HCT116 (cell line): Measurements from ENCODE around the gene CYP24A1. TPM values are rescaled to one million over a fixed set of nuclear protein-coding genes. Genes with fewer than 3 reads are reported as not detected.
A peak's percentile ranks its signal among the peaks of the same experiment; 100 is the strongest.

Source experiments
- ATAC-seq: fragments of 200-7000 bp; cut with Tn5 transposase; 2 replicates; pipeline ENCODE4 v1.9.1; 2020; ENCODE audit warnings: mild to moderate bottlenecking, moderate library complexity
- BruUV-seq: library from RNA; stranded (reverse); fragments of 400-500 nt; replicated peaks from 2 replicates; lab custom pipeline; 2021; lab: Mats Ljungman, UMichigan
- CTCF ChIA-PET: fragments of 300-600 bp; sonication (Branson Sonifier 250); formaldehyde crosslinking; loops from one replicate; lab custom pipeline; 2021; ENCODE audit warnings: antibody characterized with exemption; lab: Charles Lee
- POLR2A ChIA-PET: fragments of 300-600, 350-600 bp; sonication (Branson Sonifier 250); formaldehyde crosslinking; loops from one replicate; lab custom pipeline; 2021; ENCODE audit warnings: antibody characterized with exemption; lab: Charles Lee
- RAD21 ChIA-PET, 2 experiments: fragments of 300-600 bp; sonication (Branson Sonifier 250); formaldehyde crosslinking; loops; one replicate each; lab custom pipeline; 2023; ENCODE audit warnings: low total read pairs in 2 of 2; ENCODE audit not compliant: uncharacterized antibody in 2 of 2, unreplicated experiment in 2 of 2, low non-redundant PET in 1 of 2; lab: Charles Lee
- DNase-seq: peaks from one replicate; pipeline ENCODE4 v3.0.0-alpha.2; 2010; ENCODE audit warnings: low read depth, low spot score
- H2AFZ ChIP-seq: fragments of 200-600 bp; shearing (Covaris generic), sonication (generic); 2 replicates; pipeline ENCODE4 v1.6.1; 2017; ENCODE audit warnings: low read depth, mixed run types, mixed read lengths, antibody characterized with exemption, low read length; ENCODE audit not compliant: poor library complexity, severe bottlenecking
- H3K27ac ChIP-seq: 2 replicates; pipeline ENCODE4 v1.5.1; 2012; ENCODE audit warnings: low read depth, low read length
- H3K27me3 ChIP-seq: fragments of 200-600 bp; sonication (generic); 2 replicates; pipeline ENCODE4 v1.6.1; 2016; ENCODE audit warnings: mixed run types, low read length, mixed read lengths; ENCODE audit not compliant: insufficient read depth
- H3K36me3 ChIP-seq, 2 experiments: fragments of 200-500 bp in 1 of 2; fragments of 200-600 bp in 1 of 2; sonication (Bioruptor generic) in 1 of 2; sonication (generic) in 1 of 2; 2 replicates each; pipeline versions ENCODE4 v1.5.1 to v1.6.1; 2014 to 2016; ENCODE audit warnings: low read length in 2 of 2, inconsistent platforms in 1 of 2, mixed read lengths in 1 of 2, mixed run types in 1 of 2; ENCODE audit not compliant: insufficient read depth in 2 of 2, control insufficient read depth in 1 of 2
- H3K4me1 ChIP-seq, 2 experiments: fragments of 200-600 bp in 1 of 2; sonication (generic) in 1 of 2; 2 replicates each; pipeline versions ENCODE4 v1.5.1 to v1.6.1; 2012 to 2017; ENCODE audit warnings: low read length in 2 of 2, inconsistent platforms in 1 of 2, mild to moderate bottlenecking in 1 of 2, mixed read lengths in 1 of 2, mixed run types in 1 of 2, moderate library complexity in 1 of 2; ENCODE audit not compliant: insufficient read depth in 2 of 2, control insufficient read depth in 1 of 2
- H3K4me2 ChIP-seq: fragments of 200-600 bp; sonication (generic); 2 replicates; pipeline ENCODE4 v1.6.1; 2017; ENCODE audit warnings: mixed run types, low read length, mixed read lengths
- H3K4me3 ChIP-seq, 2 experiments: fragments of 200-600 bp in 1 of 2; sonication (generic) in 1 of 2; replicated peaks in 1 of 2; 2 replicates each; pipeline ENCODE4 v1.5.1; 2011 to 2016; ENCODE audit warnings: low read length in 2 of 2, control low read depth in 1 of 2, low read depth in 1 of 2, mild to moderate bottlenecking in 1 of 2, mixed read lengths in 1 of 2, mixed run types in 1 of 2
- H3K79me2 ChIP-seq: fragments of 200-600 bp; sonication (generic); 2 replicates; pipeline ENCODE4 v1.6.1; 2017; ENCODE audit warnings: mild to moderate bottlenecking, mixed run types, low read length, moderate library complexity, mixed read lengths; ENCODE audit not compliant: insufficient read depth
- H3K9ac ChIP-seq: fragments of 200-600 bp; sonication (generic); 2 replicates; pipeline ENCODE4 v1.6.1; 2016; ENCODE audit warnings: low read length, mixed read lengths
- H3K9me2 ChIP-seq: fragments of 200-600 bp; sonication (generic), shearing (Covaris generic); 2 replicates; pipeline ENCODE4 v1.6.1; 2017; ENCODE audit warnings: mixed run types, mild to moderate bottlenecking, moderate library complexity; ENCODE audit not compliant: insufficient read depth
- H3K9me3 ChIP-seq, 2 experiments: fragments of 200-500 bp in 1 of 2; fragments of 200-600 bp in 1 of 2; sonication (Bioruptor generic) in 1 of 2; sonication (generic) in 1 of 2; 2 replicates each; pipeline ENCODE4 v1.6.1; 2014 to 2017; ENCODE audit warnings: low read length in 2 of 2, mixed read lengths in 2 of 2, inconsistent platforms in 1 of 2, low read depth in 1 of 2, mild to moderate bottlenecking in 1 of 2, mixed run types in 1 of 2, moderate library complexity in 1 of 2; ENCODE audit not compliant: control insufficient read depth in 1 of 2, insufficient read depth in 1 of 2
- H4K20me1 ChIP-seq: fragments of 200-600 bp; sonication (generic), shearing (Covaris generic); 2 replicates; pipeline ENCODE4 v1.6.1; 2017; ENCODE audit warnings: mixed run types, mild to moderate bottlenecking, moderate library complexity; ENCODE audit not compliant: insufficient read depth
- CBX3 ChIP-seq: IDR thresholded peaks from 2 replicates; pipeline ENCODE4 v1.6.1; 2012; ENCODE audit warnings: low read depth
- CEBPB ChIP-seq: IDR thresholded peaks from 2 replicates; pipeline ENCODE4 v1.6.1; 2012; ENCODE audit warnings: low read depth
- EGR1 ChIP-seq: IDR thresholded peaks from 2 replicates; pipeline ENCODE4 v1.6.1; 2012; ENCODE audit warnings: low read depth
- ELF1 ChIP-seq: IDR thresholded peaks from 2 replicates; pipeline ENCODE4 v1.6.1; 2012; ENCODE audit warnings: low read depth, borderline replicate concordance
- EZH2 ChIP-seq: fragments of 200-600 bp; sonication (generic); IDR thresholded peaks from 2 replicates; pipeline ENCODE4 v1.6.1; 2017; ENCODE audit warnings: antibody characterized with exemption, mixed run types
- FOSL1 ChIP-seq: IDR thresholded peaks from 2 replicates; pipeline ENCODE4 v1.6.1; 2012; ENCODE audit warnings: low read depth
- MAX ChIP-seq: IDR thresholded peaks from 2 replicates; pipeline ENCODE4 v1.6.1; 2012
- POLR2A ChIP-seq: IDR thresholded peaks from 2 replicates; pipeline ENCODE4 v1.7.0; 2011; ENCODE audit warnings: borderline replicate concordance; ENCODE audit not compliant: insufficient read depth, insufficient read length; ENCODE audit errors: extremely low read depth
- POLR2AphosphoS5 ChIP-seq: IDR thresholded peaks from 2 replicates; pipeline ENCODE4 v1.6.1; 2011; ENCODE audit warnings: mild to moderate bottlenecking, low read depth, low read length, moderate library complexity
- SIN3A ChIP-seq: IDR thresholded peaks from 2 replicates; pipeline ENCODE4 v1.6.1; 2012; ENCODE audit warnings: low read depth
- SP1 ChIP-seq: IDR thresholded peaks from 2 replicates; pipeline ENCODE4 v1.6.1; 2012; ENCODE audit warnings: low read depth
- TCF7L2 ChIP-seq: IDR thresholded peaks from 2 replicates; pipeline ENCODE4 v1.7.0; 2011; ENCODE audit warnings: borderline replicate concordance, inconsistent platforms; ENCODE audit not compliant: insufficient read depth, insufficient read length; ENCODE audit errors: extremely low read depth
- YY1 ChIP-seq: IDR thresholded peaks from 2 replicates; pipeline ENCODE4 v1.6.1; 2011; ENCODE audit warnings: low read length, low read depth, moderate library complexity, mild to moderate bottlenecking; ENCODE audit not compliant: insufficient replicate concordance; ENCODE audit errors: extremely low read depth
- ZFX ChIP-seq: fragments of 450-650 bp; IDR thresholded peaks from 2 replicates; pipeline ENCODE4 v1.6.1; 2017
- ZNF274 ChIP-seq: fragments of 200-500 bp; sonication (Bioruptor generic); IDR thresholded peaks from 2 replicates; pipeline ENCODE4 v1.6.1; 2014; ENCODE audit warnings: mild to moderate bottlenecking, low read depth, low read length, inconsistent platforms
- intact Hi-C: fragments of 100-400 bp; cut with micrococcal nuclease; formaldehyde crosslinking; loops from 2 replicates; pipeline ENCODE4 v1.10.0; 2022
- total RNA-seq: library from RNA; stranded (reverse); gene quantifications from one replicate; pipeline ENCODE4 v1.2.1, GENCODE V29; 2021; ENCODE audit not compliant: unreplicated experiment

The CYP24A1 gene
- total RNA-seq, 1 experiment from 2014 or later, result 267 TPM

GRCh38 chr20:54168961-54169862 is 4.6 kb downstream of the CYP24A1 start (continued):
- no peak for TF ChIP-seq EGR1
- 0 out of 2 replicates have a peak, but pooled peaks have one; percentile 55 for TF ChIP-seq SIN3A
- no peak for TF ChIP-seq YY1
- TF ChIP-seq TCF7L2, result peak; percentile 69
- peak; percentile 47; the same call in 1 of the 2 replicates for TF ChIP-seq CEBPB

- H3K9me2 ChIP-seq, result no peaks in the 10 kb centered on the region
- RAD21 ChIA-PET, result interaction anchor here (0.8 to 2.4 kb wide), 2 partner anchors 29 to 71 kb away, joined by 3 to 10 read pairs; no protein-coding TSS in a partner anchor
- TF ChIP-seq FOSL1 (peak; percentile 50), ZFX (no peak), TCF7L2 (peak; percentile 65), CBX3 (peak; percentile 85), POLR2AphosphoS5 (peak; percentile 25; the same call in 1 of the 2 replicates), SP1 (peak; percentile 66), POLR2A (no peak), SIN3A (peak; percentile 62; the same call in 1 of the 2 replicates), ELF1 (no peak; the same call in 1 of the 2 replicates), EZH2 (no peak), MAX (peak; percentile 57; the same call in 1 of the 2 replicates), ZNF274 (no peak)
- TF ChIP-seq, all 23 proteins: peak for 7
- no TSS peak for BruUV-seq
- Histone ChIP-seq H3K9ac (peak overlapping the region; percentile 82), H3K27me3 (no peaks in the 10 kb centered on the region), H3K9me3 (no peaks in the 10 kb centered on the region), H3K79me2 (peaks cover 45% of the 10 kb centered on the region; the same call in 1 of the 2 replicates), H4K20me1 (no peaks in the 10 kb centered on the region), H3K27ac (peak overlapping the region; percentile 94), H2AFZ (no peak overlapping the region), H3K36me3 (peaks cover 13 to 28% of the 10 kb centered on the region in 2 experiments; a peak in 3 of 4 replicates), H3K4me1 (peaks cover 70 to 76% of the 10 kb centered on the region in 2 experiments), H3K4me2 (peak overlapping the region; percentile 94), H3K4me3 (peak overlapping the region; percentile 40 to 50)
- DNase-seq (peak; percentile 81), ATAC-seq (peak; percentile 57)
- intact Hi-C loops, result no loop called here
- CTCF ChIA-PET, result interaction anchor here (0.8 to 3.7 kb wide), 3 partner anchors 12 to 65 kb away, joined by 3 to 15 read pairs (median 5); no protein-coding TSS in a partner anchor
- POLR2A ChIA-PET, result interaction anchor here (0.8 to 1.2 kb wide), 4 partner anchors 11 to 43 kb away, joined by 3 to 4 read pairs (median 4); no protein-coding TSS in a partner anchor
Observed at GRCh38 chr20:54167909-54168872, 5.6 kb downstream of the CYP24A1 start.
